SKM-1 treated with dmso at 0.1 percent for 144 hours (cell line): ENCODE measurements around the gene MZT2B.
"Not testable (repeated sequence)": the region's sequence is repeated elsewhere in the genome, so short reads cannot be mapped to it uniquely, and the experiment has no call there.

ENCODE experiments used
- DNase-seq: peaks from one replicate; lab custom pipeline; 2025; ENCODE audit not compliant: unreplicated experiment; lab: John Stamatoyannopoulos, UW

Gene MZT2B, protein sequence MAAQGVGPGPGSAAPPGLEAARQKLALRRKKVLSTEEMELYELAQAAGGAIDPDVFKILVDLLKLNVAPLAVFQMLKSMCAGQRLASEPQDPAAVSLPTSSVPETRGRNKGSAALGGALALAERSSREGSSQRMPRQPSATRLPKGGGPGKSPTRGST

DNA sequence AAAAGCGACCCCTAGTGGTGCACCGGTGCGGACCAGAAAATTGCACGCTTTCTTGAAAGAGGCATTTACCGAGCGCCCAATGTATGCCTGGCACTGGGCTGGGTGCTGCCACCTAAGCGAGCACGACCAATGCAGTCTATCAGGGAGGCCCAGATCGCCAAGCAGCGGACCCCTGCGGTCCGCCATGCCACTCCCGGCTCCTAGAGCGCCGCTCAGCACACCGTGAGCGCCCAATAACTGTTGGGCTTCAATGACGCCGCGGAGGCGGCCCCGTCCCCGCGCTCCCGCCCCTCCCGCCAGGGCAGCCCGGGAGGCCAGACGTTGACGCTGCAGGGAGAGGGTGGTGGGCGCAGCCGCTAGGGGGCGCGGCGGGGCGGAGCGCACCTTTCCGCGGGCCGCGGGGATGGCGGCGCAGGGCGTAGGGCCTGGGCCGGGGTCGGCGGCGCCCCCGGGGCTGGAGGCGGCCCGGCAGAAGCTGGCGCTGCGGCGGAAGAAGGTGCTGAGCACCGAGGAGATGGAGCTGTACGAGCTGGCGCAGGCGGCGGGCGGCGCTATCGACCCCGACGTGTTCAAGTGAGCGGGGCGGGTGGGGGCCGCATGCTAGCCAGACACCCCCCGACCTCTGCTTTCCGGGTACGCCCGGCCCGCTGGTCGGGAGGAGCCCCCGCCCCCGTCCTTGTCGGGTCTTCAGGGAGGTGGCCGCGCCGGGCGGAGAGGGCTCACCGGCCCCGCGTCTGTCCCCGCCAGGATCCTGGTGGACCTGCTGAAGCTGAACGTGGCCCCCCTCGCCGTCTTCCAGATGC, at the start of gene MZT2B:
Gene MZT2B (plus strand): TSS at position 383 of the 803 bp plus-strand sequence. CDS start 21 bp downstream, at position 404.
- DNase-seq, result peak; percentile 84

DNA sequence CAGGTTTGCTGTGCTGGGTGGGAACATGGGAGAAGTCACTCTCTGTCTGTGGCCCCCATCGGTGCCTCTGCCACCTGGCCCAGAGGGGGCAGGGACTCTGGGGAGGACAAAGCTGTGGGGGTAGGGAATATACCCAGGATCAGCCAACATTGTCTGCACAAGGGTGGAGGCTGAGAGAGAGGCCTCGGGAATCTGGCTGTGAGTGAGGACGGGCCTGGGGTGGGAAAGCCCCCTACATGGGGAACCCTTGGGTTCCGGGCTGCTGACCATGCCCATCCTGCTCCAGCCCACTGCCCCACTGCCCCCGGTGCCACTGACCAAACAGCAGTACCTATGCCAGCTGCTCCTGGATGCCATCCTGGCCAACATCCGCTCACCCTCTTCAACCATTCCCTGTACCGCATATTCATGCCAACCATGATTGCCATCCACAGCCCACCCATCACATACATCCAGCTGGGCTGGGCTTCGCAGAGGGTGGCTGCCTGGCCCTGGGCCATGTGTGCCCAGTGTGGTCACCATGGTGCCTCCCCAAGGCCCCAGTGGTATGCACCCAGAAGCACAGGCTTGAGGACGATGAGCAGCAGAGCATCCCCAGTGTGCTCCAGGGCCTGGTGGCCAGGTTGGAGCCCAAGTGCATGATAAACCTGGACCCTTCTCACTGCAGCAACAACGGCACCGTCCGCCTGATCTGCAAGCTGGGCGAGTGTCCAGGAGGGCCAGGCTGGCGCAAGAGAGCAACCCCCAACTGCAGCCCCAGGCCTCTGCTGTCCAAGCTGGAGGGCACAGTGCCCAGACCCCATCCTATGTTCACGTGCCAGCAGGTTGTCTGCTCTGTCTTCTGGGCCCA, 46.1 kb upstream of the MZT2B start:
- DNase-seq, result no peak

DNA sequence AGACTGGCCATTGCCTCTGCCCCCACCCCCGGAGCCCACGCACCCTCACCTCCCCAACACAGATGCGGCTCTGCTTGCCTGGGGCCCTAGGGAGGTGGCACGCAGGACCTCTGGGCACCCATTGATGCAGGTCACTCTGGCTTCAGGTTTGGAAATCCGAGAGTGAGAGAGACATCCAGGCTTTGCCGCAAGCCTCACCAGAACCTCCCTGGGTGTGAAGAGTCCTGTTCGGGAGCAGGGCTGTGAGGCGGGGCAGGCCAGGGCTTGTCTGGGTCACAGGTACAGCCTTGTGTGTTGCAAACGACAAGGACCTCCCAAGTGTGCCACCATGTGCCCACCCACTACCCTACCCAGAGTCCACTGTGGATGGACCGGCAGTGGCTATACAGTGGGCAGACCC, 45.5 kb upstream of the MZT2B start:
- not testable (repeated sequence) for DNase-seq

DNA sequence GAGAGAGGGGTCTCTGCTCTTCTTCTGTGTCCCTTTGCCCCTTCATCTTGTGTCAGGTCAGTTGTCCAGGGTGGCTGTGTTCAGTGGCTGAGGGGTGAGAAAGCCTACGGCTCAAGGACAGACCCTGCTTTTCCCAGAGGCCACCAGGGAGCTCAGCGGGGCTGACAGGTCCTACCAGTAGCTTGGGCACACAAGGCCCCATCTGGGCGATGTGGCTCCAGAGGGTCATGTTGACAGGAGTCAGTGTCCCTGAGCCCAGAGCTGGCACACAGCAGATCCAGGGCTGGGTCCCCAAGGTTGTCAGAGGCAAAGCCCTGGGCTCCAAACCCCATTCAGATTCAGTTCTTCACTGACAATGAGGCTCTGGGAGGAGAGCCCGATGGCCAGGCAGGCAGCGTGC, 44.9 kb upstream of the MZT2B start:
- DNase-seq, result not testable (repeated sequence)

DNA sequence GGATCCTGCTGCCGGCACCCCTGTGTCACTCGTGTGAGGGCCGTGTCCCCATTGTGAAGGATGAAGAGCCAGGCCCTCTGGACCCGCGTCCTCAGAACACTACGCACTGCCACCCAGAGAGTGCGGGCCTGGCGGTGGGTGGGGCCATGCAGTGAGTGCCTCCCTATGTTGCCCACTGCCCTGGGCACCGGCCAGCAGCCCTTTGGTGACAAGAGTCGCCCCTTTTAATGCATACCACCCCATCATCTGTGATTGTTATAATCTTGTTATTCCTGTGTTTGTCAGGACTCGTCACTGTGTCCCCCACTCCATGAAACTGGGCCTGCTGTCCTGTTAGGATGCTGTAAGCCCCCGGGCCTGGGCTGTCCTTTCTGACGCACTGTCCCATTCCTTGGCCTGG, 43.7 kb upstream of the MZT2B start:
- DNase-seq, result not testable (repeated sequence)

DNA sequence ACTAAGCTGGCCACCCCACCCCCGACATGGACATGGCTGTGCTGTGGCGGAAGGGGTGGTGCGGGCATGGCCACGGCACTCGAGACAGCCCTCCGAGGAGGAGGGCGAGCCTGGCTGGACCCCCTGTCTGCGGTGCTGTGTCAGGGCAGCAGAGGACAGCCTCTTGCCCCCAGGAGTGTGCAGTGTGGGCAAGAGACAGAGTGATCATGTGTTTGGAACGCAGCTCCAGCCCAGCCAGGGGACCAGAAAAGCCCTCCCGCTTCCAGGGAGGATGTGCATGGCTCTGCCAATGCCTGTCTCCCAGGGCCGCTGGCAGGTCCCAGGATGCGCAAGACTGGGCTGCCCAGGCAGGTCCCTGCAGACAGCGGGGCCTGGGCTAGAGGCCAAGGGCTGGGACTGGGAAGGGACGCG, 43.2 kb upstream of the MZT2B start:
- DNase-seq, result not testable (repeated sequence)

DNA sequence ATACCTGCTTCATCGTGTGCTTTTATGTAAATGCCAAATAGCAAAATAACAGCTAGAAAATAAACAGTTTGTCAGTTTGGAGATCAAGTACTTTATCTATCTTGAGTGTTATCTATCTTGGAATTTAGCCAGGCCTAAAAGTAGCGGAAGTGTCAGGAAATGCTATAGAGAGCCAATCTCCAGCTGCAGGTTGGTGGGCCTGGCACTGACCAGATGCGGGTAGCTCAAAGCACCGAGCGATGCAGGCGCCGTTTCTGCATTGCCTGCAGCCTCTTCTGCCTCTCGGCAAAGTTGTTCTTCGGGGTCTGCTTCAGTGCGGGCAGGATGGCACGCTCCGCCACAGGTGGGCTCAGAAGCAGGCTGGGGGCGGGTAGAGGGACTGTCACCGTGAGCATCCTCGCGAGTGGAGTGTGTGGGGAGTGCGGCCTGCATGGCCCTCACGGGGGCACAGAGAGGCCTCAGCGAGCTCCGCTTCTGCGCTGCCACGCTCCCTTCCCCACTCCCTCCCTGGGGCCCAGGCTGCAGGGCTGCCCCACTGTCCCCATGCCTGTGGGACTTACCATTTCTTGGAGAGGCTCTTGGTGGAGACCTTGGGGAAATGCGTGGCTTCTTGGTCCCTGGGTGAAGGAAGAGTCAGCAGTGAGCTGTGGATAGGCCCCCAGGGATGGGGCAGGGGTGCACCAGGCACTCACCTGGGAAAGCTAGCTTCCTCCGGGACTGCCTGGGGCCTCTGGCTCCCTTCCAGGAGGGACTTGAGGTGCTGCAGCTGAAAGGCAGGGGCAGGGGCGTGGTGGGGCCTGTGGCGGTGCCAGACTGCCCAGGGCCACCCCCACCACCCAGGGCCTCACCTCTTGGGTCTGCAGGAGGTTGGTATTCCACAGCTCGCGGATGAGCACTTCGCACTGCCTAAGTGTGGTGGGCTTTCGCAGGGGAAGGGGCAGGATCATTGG, 42.5 kb upstream of the MZT2B start:
- DNase-seq, result not testable (repeated sequence)

DNA sequence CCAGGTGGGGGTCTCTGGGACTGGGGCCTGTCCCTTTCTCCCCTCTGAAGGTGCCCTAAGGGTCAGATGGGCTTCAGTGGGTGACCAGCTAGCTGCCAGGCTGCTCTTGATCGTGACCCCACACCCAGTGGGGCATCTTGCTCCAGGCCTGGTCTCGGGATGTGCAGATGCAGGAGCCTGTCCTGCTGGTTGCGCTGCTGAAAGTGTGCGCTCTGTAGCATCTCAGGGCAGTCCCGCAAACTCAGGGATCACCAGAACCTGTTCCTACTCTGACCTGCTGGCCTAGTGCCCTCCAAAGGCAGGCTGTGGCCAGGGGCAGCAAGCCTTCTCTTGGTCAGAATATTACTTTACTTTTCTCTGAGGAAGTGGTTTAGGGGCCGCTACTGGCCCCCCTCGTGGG, 41.5 kb upstream of the MZT2B start:
- not testable (repeated sequence) for DNase-seq

DNA sequence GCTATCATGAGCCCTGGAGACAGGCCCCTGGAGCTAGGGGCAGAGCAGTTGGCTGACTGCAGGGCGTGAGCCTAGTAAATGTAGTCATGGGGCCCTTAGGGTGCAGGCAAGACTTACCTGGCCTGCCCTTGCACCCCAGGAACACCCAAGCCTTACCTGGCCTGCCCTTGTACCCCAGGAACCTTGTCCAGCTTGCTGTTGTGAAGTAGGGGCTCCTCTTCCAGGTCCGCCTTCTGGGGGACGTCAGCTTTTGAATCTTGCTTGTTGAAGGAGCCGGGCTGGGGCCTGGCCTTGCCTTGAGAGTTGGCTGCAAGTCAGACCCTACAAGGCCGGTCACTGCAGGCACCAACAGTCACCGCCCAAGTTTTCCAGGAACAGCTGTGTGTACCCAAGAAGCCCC, 41.1 kb upstream of the MZT2B start:
- not testable (repeated sequence) for DNase-seq

DNA sequence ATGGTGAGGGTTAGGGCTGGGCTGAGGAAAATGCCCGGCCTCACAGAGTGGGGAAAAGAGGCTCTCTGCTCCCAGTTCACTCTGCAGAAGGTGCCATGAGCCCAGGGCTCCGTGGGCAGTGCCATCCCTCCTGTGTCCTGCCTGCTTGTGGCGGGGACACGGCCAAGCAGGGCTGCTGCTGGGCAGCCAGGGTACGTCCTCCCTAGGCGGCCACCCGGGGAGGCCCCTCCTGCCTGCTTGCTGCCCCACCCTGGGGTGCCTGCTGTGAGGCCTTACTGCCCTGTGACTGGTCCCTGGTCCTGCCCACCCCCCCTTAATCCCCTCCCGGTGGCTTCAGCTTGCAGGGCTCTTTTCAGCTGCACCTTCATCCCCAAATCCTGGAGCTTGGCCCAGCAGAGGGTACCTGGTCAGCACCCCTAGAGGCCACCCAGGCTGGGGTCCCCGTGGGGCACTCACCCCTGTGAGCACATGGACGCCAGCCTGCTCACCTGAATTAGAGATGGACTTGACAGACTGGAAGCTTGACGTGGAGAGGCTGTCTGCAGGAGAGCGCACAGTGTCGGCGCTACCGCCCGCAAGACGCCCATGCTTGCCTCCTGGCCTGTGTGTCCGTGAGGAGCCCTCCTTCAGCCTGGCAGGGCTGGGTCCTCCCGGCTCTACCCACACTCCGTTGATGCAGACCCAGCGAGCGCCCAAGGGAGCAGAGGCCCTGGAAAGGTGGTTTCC, 40.3 kb upstream of the MZT2B start:
- DNase-seq, result not testable (repeated sequence)

DNA sequence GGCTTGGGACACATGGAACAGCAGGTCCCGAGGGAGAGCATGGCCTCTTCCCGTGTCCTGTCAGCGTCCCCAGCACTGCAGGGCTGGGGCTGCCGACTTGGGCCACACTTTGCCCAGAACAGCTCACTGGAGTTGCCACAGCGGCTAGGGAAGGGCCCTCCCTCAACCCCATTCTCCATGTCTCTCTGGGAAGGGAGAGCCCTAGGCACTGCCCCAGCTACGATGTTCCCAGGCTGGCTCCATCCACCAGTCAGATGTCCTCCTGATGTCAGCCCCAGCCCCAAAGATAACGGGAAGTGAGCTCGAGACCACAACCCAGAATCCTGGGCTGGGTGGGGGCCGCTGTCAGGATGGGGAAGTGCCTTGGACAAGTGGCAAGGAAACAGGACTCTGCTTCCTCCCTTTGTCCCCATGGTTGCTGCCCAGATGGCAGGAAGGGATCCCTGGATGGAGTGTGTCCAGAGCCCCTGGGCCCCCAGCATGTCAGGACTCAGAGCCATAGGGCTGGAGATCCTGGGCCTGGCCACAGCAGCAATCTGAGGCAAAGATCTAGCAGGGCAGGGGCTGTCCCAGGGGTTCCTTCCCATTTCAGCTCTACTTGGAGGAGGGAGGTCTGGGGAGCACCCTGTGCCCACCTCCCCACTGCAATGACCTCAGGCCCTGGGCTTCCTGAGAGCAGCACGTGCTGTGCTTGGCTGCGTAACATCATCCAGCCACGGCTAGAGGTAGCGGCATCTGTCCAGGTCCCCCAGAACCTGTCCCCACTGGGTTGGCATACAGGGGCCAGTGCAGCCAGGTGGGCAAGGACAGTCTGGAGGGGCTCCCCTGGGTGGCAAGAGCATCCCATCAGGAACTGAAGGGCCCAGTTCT, 39.4 kb upstream of the MZT2B start:
- not testable (repeated sequence) for DNase-seq

DNA sequence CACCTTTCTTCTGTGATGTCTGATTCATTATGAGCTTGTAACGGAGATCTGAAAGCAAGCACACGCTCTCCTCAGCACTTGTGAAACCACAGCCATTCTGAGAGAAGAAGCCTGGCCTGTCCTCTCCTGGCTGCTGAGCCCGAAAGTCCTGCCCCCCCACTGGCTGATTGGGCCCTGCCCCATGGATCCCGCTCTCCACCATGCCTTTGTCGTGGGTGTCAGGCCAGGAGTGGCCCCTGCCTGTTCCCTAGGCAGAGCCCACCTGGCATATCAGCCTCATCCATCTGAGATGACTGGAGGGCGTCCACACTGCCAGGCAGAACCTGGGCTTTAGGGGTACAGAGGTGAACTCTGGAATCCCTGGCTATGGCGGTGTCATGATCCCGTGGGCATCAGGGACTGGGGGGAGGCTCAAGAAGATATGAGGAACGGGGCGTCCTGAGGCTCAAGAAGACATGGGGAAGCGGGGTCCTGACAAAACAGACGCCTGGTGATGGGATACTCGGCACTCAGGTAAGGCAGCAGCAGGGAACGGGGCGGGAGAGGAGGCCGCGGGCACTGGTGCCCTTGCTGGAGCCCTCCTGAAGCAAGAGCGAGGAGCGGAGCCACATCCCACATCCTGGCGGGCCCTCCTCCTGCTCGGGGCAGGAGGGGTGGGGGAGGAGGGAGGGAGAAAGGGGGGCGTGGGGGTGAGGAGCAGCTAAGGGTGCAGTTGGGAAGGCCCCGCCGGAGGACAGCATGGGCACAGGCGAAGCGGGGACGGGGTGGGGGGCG, 38.6 kb upstream of the MZT2B start:
- not testable (repeated sequence) for DNase-seq

DNA sequence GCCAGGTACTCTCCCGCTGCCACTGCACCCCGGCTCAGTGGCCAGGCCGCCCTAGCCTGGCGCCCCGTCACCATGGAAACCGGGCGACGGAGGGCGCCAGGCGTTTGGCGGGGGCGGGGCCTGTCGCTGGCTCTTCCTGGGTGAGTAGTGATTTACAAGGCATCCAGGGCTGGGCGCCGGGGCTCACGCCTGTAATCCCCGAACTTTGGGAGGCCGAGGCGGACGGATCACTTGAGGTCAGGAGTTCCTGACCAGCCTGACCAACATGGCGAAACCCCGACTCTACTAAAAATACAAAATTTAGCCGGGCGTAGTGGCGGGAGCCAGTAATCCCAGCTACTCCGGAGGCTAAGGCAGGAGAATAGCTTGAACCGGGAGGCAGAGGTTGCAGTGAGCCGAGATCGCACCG, 37.1 kb upstream of the MZT2B start, which contains the start of gene CCDC74B:
Gene CCDC74B (minus strand): TSS at position 107 of the 409 bp plus-strand sequence. CDS start 116 bp downstream, outside the sequence.
- DNase-seq, result not testable (repeated sequence)

DNA sequence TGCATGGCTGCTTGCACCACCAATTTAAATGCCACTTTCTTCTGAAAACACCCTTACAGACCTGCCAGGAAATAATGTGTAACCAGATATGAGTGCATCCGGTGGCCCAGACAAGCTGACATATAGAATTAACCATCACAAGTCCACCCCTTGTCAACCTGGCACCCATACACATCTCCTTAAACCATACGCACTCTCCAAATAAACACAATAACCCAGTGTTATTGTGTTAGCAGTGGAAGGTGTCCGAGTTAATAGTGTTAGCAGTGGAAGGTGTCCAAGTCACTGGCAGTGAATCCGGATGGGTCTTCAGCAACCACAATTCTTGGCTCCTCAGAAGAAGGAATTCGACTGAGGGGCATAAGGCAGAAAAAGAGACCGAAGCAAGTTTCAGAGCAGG, 33.5 kb upstream of the MZT2B start:
- not testable (repeated sequence) for DNase-seq

DNA sequence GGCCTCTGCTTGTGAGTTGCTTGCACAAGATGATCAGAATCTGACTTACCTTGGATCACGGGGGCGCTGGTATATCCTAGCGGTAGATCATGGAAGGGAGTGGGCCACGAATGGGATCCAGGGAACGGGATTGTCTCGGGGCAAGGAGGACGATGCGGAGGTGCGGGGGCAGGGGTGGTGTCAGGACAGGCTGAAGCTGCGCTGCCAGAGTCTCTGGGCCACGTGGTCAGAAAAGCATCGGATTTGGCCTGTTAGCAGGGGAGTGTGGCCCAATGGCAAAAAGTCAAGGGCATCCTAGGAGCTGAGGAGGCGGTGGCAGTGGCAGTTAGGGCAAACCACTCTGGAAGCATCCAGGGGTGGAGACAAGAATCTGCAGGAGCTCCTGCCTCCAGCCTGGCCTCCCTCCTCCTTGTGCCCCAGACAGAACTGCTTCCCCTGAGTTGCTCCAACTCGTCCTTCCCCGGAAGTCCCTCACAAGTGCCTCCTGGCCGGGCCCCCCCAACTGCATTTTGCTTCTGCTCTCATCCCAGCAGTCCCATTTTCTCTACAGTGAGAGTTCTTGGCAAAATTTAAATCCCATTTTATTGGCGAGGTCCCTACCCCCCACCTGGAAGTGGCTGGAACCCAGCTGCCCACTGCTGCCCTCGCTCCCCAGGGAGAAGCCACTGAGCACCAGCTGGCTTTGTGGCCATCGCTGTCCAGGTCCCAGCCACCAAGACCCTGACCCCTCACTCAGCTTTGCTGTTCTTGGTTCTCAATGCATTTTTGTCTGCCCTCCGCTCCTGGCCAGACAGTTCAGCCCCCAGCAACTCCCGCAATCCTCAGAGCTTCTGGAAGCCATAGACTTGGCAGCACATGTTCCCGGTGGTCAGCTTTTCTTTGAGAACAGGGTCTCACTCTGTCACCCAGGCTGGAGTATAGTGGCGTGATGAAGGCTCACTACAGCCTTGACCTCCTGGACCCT, 31.6 kb upstream of the MZT2B start:
- DNase-seq, result no peak

DNA sequence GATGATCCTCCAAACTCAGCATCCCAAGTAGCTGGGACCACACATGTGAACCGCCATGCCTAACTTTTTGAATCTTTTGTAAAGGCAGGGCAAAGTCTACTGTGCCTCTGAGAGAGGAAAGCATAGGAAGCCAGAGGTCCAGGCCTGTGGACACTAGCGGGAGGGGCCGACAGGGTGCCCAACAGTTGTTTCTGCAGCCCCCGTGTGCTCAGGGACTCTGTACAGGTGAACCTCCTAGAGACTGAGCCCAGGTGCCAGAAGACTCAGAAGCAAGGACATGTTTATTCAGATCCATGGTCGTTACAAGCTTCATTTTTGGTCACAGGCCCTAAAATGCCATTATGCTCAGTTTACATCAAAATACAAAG, 30.9 kb upstream of the MZT2B start:
- DNase-seq, result not testable (repeated sequence)
